NCI-H1694 treated with DMSO at 0.1 percent for 48 hours (cell line): ENCODE data around the gene SBK2.
A peak's percentile ranks its signal among the peaks of the same experiment; 100 is the strongest.

Experiments
- DNase-seq: peaks from one replicate; lab custom pipeline; 2025; lab: John Stamatoyannopoulos, UW

Gene SBK2

GRCh38 chr19:55486043-55486970, 50.6 kb downstream of the SBK2 start:
- DNase-seq = no peak

- DNase-seq = no peak
These were observed 51.4 kb downstream of the SBK2 start for GRCh38 chr19:55485439-55486011.

- peak; percentile 43 for DNase-seq
These were observed 52.1 kb downstream of the SBK2 start, which contains the start of gene NAT14 for GRCh38 chr19:55484593-55485438. Gene NAT14 (plus strand): TSS chr19:55485188. CDS start chr19:55485709, 521 bp downstream.

GRCh38 chr19:55483706-55484592, 53.0 kb downstream of the SBK2 start:
- DNase-seq = no peak

GRCh38 chr19:55482967-55483705, 53.8 kb downstream of the SBK2 start:
- no peak for DNase-seq

- no peak for DNase-seq
These were observed 54.6 kb downstream of the SBK2 start for GRCh38 chr19:55482156-55482961.

GRCh38 chr19:55481794-55482155, 55.2 kb downstream of the SBK2 start:
- DNase-seq = no peak

- DNase-seq = no peak
These were observed 55.7 kb downstream of the SBK2 start for GRCh38 chr19:55481148-55481793.

- no peak for DNase-seq
These were observed 57.3 kb downstream of the SBK2 start for GRCh38 chr19:55479451-55480230.

- DNase-seq = no peak
These were observed 57.9 kb downstream of the SBK2 start for GRCh38 chr19:55479045-55479444.
